GM19438 (cell line): ENCODE results near the gene RAD23A.
"Not testable (repeated sequence)": the region's sequence is repeated elsewhere in the genome, so short reads cannot be mapped to it uniquely, and the experiment has no call there.

ENCODE experiments used
- ATAC-seq: cut with Tn5 transposase; IDR thresholded peaks from one replicate; pipeline ENCODE4 v1.9.1; 2021; ENCODE audit warnings: low read depth; ENCODE audit not compliant: unreplicated experiment

RAD23A gene

GRCh38 chr19:12954612-12954962 is 8.9 kb downstream of the RAD23A start:
- no peak for ATAC-seq

GRCh38 chr19:12955575-12955974 is 9.9 kb downstream of the RAD23A start:
- ATAC-seq, result not testable (repeated sequence)

- ATAC-seq, result no peak
Observed at GRCh38 chr19:12955996-12956395, 10.3 kb downstream of the RAD23A start.

- no peak for ATAC-seq
Observed at GRCh38 chr19:12956446-12957388, 11.1 kb downstream of the RAD23A start, which contains the start of gene GADD45GIP1. Gene GADD45GIP1 (minus strand): TSS chr19:12957223. CDS start chr19:12957212, 11 bp downstream.

GRCh38 chr19:12957389-12957952 is 11.8 kb downstream of the RAD23A start:
- ATAC-seq, result not testable (repeated sequence)

GRCh38 chr19:12959481-12959880 is 13.8 kb downstream of the RAD23A start:
- ATAC-seq, result no peak

GRCh38 chr19:12965017-12965811 is 19.6 kb downstream of the RAD23A start:
- ATAC-seq, result peak; percentile 62

- no peak for ATAC-seq
Observed at GRCh38 chr19:12965812-12966135, 20.1 kb downstream of the RAD23A start.

- ATAC-seq, result no peak
Observed at GRCh38 chr19:12967907-12968306, 22.2 kb downstream of the RAD23A start.

- ATAC-seq, result no peak
Observed at GRCh38 chr19:12969292-12969988, 23.8 kb downstream of the RAD23A start, which contains the start of gene DAND5. Gene DAND5 (plus strand): TSS chr19:12969576. CDS start chr19:12969661, 85 bp downstream.

GRCh38 chr19:12970070-12970820 is 24.6 kb downstream of the RAD23A start:
- ATAC-seq, result no peak

- no peak for ATAC-seq
Observed at GRCh38 chr19:12973236-12973635, 27.6 kb downstream of the RAD23A start.

GRCh38 chr19:12974301-12975220 is 28.9 kb downstream of the RAD23A start:
- no peak for ATAC-seq

GRCh38 chr19:12975221-12975741 is 29.6 kb downstream of the RAD23A start:
- no peak for ATAC-seq

- ATAC-seq, result not testable (repeated sequence)
Observed at GRCh38 chr19:12976109-12976508, 30.4 kb downstream of the RAD23A start.

GRCh38 chr19:12979974-12980373 is 34.3 kb downstream of the RAD23A start:
- ATAC-seq, result no peak

GRCh38 chr19:12982648-12983047 is 37.0 kb downstream of the RAD23A start:
- ATAC-seq, result no peak

GRCh38 chr19:12983091-12983490 is 37.4 kb downstream of the RAD23A start:
- no peak for ATAC-seq
